Stomach (tissue), 9 donors: ENCODE data around the gene FGF12. TPM values are rescaled to one million over a fixed set of nuclear protein-coding genes. Genes with fewer than 3 reads are reported as not detected.

Experiments used
- DNase-seq, 2 donors: peaks; one replicate each; pipeline versions ENCODE4 v3.0.0 to v3.0.0-alpha.2; 2013 to 2019
- H3K27ac ChIP-seq, 5 donors: fragments of 200-600 bp in 4 of 5; sonication (generic) in 4 of 5; one replicate each; pipeline ENCODE4 v1.5.1; 2013 to 2019; ENCODE audit warnings: mild to moderate bottlenecking in 1 of 5, moderate library complexity in 1 of 5
- H3K27me3 ChIP-seq, 3 donors: fragments of 200-600 bp; sonication (generic); one replicate each; pipeline ENCODE4 v1.5.1; 2017 to 2019; ENCODE audit warnings: mixed run types in 1 of 3
- H3K36me3 ChIP-seq, 4 donors: fragments of 200-600 bp; sonication (generic); 1 replicate in 3 of 4; 2 replicates in 1 of 4; pipeline ENCODE4 v1.5.1; 2016 to 2019
- H3K4me1 ChIP-seq, 4 donors: fragments of 200-600 bp; sonication (generic); one replicate each; pipeline ENCODE4 v1.5.1; 2016 to 2019
- H3K4me3 ChIP-seq, 4 donors: fragments of 200-600 bp; sonication (generic) in 3 of 4; one replicate each; pipeline ENCODE4 v1.5.1; 2016 to 2019; ENCODE audit warnings: mild to moderate bottlenecking in 1 of 4
- H3K9me3 ChIP-seq, 4 donors: fragments of 200-600 bp; sonication (generic); one replicate each; pipeline ENCODE4 v1.5.1; 2016 to 2019
- CTCF ChIP-seq, 7 experiments: fragments of 450-650 bp in 4 of 7; fragments of 200-600 bp in 3 of 7; sonication (generic) in 3 of 7; IDR thresholded peaks; one replicate each; pipeline ENCODE4 v1.5.1; 2016 to 2019; ENCODE audit warnings: antibody characterized with exemption in 7 of 7, control low read depth in 2 of 7, mild to moderate bottlenecking in 1 of 7
- EP300 ChIP-seq: sonication (generic); formaldehyde crosslinking; IDR thresholded peaks from one replicate; pipeline ENCODE4 v1.6.1; 2017; ENCODE audit warnings: antibody characterized with exemption
- POLR2A ChIP-seq, 4 donors: fragments of 450-650 bp; IDR thresholded peaks; one replicate each; pipeline ENCODE4 v1.6.1; 2016; ENCODE audit warnings: antibody characterized with exemption in 4 of 4, control low read depth in 2 of 4, mild to moderate bottlenecking in 1 of 4, moderate library complexity in 1 of 4
- POLR2AphosphoS5 ChIP-seq, 3 donors: sonication (generic); formaldehyde crosslinking; IDR thresholded peaks; one replicate each; pipeline ENCODE4 v1.6.1; 2016; ENCODE audit warnings: antibody characterized with exemption in 3 of 3
- WGBS, 5 donors: extraction: QIAGEN DNeasy Blood & Tissue Kit in 3 of 5; methylation state at CpG; one replicate each; pipeline versions ENCODE4 v1.1.5 to v1.1.7; 2013 to 2018; 5-methylcytosine and 5-hydroxymethylcytosine counted together
- intact Hi-C: fragments of 100-400 bp; cut with DNase I; formaldehyde crosslinking; loops from one replicate; pipeline ENCODE4 v1.15.1; 2023; ENCODE audit warnings: low total_unique reads
- polyA plus RNA-seq, 3 donors: library from polyadenylated mRNA; stranded (reverse); fragments of 200-250 nt; gene quantifications; one replicate each; pipeline ENCODE4 v1.2.3, GENCODE V29; 2013
- total RNA-seq, 5 donors: library from RNA; depleted of rRNA; stranded (reverse); fragments of >200 nt; gene quantifications; one replicate each; pipeline versions ENCODE4 v1.1.0 to v1.2.3, GENCODE V29; 2014 to 2016
- donor health status: healthy with polysubstance abuse.
- donor health status: Bipolar disorder and iron deficiency.
- donor health status: healthy.

Gene FGF12
- total and polyA plus RNA-seq, 8 donors: 0.45 to 5.0 (median 0.88) TPM; not detected in 1

GRCh38 chr3:192545333-192545732 is 182.0 kb downstream of the FGF12 start:
- Histone ChIP-seq H3K4me3 (no peak overlapping the region), H3K9me3 (no peaks in the 10 kb centered on the region), H3K27me3 (peaks cover 0 to 5% (median 0%) of the 10 kb centered on the region in 3 donors), H3K36me3 (no peaks in the 10 kb centered on the region), H3K4me1 (no peaks in the 10 kb centered on the region), H3K27ac (no peak overlapping the region)
- intact Hi-C loops: no loop called here
- TF ChIP-seq POLR2AphosphoS5 (IDR thresholded peaks at IDR 0.05) (no peak), POLR2A (IDR thresholded peaks at IDR 0.05) (no peak), EP300 (no peak), CTCF (IDR thresholded peaks at IDR 0.05) (no peak)
- WGBS, 5 donors: 45 to 53% (median 49%) methylated on average over 5 of the region's 5 CpGs
- DNase-seq: no peak

GRCh38 chr3:192543163-192543562 is 184.2 kb downstream of the FGF12 start:
- Histone ChIP-seq H3K27me3 (peaks cover 0 to 5% (median 0%) of the 10 kb centered on the region in 3 donors), H3K4me1 (no peaks in the 10 kb centered on the region), H3K4me3 (no peak overlapping the region), H3K36me3 (no peaks in the 10 kb centered on the region), H3K9me3 (peaks cover 0 to 4% (median 0%) of the 10 kb centered on the region in 4 donors), H3K27ac (no peak overlapping the region)
- DNase-seq: no peak
- intact Hi-C loops: no loop called here
- TF ChIP-seq POLR2A (IDR thresholded peaks at IDR 0.05) (no peak), CTCF (IDR thresholded peaks at IDR 0.05) (no peak), EP300 (no peak), POLR2AphosphoS5 (IDR thresholded peaks at IDR 0.05) (no peak)
- WGBS, 5 donors: 83 to 94% (median 91%) methylated on average over 3 of the region's 3 CpGs

- H3K36me3 ChIP-seq: no peaks in the 10 kb centered on the region
- peaks cover 3 to 41% (median 19%) of the 10 kb centered on the region in 3 donors for H3K27me3 ChIP-seq
- no peak for TF ChIP-seq CTCF (IDR thresholded peaks at IDR 0.05)
- no peak for TF ChIP-seq POLR2AphosphoS5 (IDR thresholded peaks at IDR 0.05)
- no peak for TF ChIP-seq EP300
- TF ChIP-seq POLR2A (IDR thresholded peaks at IDR 0.05): no peak
- intact Hi-C loops: no loop called here
- no peak for DNase-seq
- H3K4me3 ChIP-seq: no peak overlapping the region
- H3K9me3 ChIP-seq: no peaks in the 10 kb centered on the region
- H3K4me1 ChIP-seq: peaks cover 15 to 23% (median 19%) of the 10 kb centered on the region in 4 donors
- 74 to 87% (median 76%) methylated on average over 7 of the region's 7 CpGs for WGBS, 5 donors
- H3K27ac ChIP-seq: no peak overlapping the region
Observed at GRCh38 chr3:192516820-192517219, 210.5 kb downstream of the FGF12 start.

- Histone ChIP-seq H3K9me3 (peaks cover 0 to 5% (median 2%) of the 10 kb centered on the region in 4 donors), H3K27ac (peak overlapping the region in 2 of 5 donors; percentile 58 to 62), H3K4me1 (peaks cover 15 to 23% (median 19%) of the 10 kb centered on the region in 4 donors), H3K27me3 (peaks cover 3 to 41% (median 19%) of the 10 kb centered on the region in 3 donors), H3K4me3 (peak overlapping the region; percentile 46 to 51 (median 50)), H3K36me3 (no peaks in the 10 kb centered on the region)
- WGBS, 5 donors: 4 to 12% (median 8%) methylated on average over 10 of the region's 10 CpGs
- intact Hi-C loops: no loop called here
- no peak for DNase-seq
- TF ChIP-seq EP300 (no peak), CTCF (IDR thresholded peaks at IDR 0.05) (no peak), POLR2A (IDR thresholded peaks at IDR 0.05) (no peak), POLR2AphosphoS5 (IDR thresholded peaks at IDR 0.05) (no peak)
Observed at GRCh38 chr3:192515664-192516045, 211.7 kb downstream of the FGF12 start.
